Activated T-cell treated with anti-CD3 and anti-CD28 coated beads for 1 hour (primary cell): Measurements from ENCODE around the gene EYA2.

Experiments used
- DNase-seq: peaks from one replicate; pipeline ENCODE4 v3.0.0-alpha.2; 2020; ENCODE audit warnings: low read depth

EYA2 gene

DNA sequence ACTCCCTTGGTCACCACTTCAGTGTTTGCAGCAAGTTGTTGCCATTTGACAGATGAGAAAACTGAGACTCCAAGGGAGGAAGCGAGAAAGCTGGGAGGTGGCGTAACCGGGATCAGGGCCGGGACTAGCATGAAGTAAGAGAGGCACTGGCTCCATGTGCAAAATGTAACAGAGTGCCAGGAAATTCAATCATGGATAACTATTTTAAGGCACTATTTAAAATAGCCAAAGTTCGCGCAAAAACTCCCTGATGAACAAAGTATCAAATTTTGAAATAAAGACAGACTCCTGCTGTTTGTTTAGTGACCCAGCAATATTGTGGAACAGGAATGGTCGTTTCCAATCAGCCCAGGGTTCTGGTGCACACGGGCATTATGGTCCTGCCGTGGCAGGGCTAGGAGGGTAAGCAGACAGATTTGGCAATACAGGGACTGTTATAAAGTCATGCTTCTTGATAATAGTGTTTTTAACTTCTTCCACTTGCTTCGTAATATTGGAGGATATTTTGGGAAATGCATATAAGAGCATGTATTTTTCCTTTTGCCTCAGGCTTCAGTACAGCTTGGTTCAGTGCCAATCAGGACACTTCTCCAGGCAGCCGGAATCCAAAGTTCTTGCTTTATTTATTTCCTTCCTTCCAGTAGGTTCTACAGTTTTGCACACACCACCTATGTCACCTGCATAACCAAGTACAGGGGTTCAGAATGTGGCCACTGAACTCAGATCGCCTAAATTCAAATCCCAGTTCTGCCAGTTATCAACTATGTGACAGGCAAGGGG, 141.6 kb downstream of the EYA2 start:
- no peak for DNase-seq

DNA sequence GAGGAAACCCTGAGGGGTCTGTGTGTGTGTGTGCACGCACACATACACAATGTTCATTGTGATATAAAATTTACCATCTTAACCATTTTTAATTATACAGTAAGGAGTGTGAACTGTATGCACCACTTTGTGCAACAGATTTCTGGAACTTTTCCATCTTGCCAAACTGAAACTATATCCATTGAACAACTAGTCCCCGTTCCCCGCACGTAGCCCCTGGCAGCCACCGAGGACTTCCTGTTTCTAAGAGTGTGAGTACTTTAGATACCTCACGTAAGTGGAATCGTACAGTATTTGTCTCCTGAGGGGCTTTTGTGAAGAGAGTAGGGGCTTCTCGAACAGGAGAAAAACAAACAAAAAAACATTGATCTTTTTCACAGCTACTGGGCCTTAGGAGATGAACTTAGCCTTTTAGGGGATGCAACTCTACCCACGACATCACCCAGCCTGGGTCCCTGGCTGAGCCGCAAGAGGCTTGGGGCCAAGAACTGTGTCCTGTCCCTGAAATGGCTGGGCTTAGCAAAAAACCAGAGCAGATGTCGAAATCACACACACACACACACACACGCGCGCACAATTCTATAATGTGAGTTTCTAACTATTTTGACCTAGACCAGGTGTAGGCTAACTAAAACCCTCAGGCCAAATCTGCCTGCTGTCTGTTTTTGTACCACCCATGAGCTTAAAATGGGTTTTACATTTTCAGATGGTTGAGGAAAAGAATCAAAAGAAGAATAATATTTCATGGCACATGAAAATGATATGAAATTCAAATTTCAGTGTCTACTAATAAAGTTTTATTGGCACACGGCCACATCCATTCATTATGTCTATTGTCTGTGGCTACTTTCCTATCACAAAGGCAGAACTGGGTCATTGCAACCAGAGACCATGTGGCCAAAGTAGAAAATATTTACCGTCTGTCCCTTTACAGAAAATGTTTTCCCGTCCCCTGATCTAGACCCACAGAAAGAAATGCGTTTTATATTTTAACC, 144.2 kb downstream of the EYA2 start:
- DNase-seq: no peak

- DNase-seq: no peak
Measured at GRCh38 chr20:47040506-47041125, 146.0 kb downstream of the EYA2 start.

DNA sequence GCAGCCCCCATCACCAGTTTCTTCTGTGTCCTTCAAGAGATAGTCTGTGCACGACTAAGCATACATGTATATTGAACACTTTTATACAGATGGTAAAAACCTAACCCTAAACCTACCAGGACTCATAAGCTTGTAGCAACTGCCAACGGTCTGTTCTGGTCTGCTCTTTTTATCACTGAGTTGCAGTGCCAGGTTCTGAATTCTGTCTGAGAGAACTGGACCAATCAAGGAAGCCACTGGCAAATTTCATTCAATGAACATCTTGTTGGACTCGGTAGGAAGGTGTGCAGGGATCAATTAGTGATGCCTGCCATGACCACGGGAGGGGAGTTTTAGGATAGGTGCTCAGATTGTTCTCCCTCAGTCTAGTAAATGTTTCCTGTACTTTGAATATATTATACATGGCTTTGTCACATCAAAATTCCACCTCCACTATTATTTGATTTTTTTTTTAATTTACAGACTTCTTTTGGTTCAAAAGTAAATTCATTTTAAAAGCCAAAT, 146.8 kb downstream of the EYA2 start:
- no peak for DNase-seq

DNA sequence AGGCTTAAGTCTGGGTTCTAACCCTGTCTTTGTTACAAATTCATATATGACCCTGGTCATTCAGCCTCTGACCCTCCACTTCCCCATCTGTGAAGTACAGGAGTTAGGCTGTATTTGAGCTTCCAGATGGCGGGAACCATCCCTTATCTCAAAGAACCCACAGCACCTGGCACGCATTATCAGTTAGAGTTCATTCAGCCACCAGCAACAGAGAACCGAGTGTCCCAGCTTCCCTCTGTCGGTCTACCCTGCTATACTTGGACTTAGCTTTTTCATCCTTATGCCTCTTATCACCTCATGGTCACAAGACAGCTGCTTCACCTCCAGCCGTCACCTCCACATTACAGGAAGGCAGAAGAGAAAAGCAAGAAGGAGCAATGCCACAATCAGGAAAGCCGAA, 147.8 kb downstream of the EYA2 start:
- no peak for DNase-seq

DNA sequence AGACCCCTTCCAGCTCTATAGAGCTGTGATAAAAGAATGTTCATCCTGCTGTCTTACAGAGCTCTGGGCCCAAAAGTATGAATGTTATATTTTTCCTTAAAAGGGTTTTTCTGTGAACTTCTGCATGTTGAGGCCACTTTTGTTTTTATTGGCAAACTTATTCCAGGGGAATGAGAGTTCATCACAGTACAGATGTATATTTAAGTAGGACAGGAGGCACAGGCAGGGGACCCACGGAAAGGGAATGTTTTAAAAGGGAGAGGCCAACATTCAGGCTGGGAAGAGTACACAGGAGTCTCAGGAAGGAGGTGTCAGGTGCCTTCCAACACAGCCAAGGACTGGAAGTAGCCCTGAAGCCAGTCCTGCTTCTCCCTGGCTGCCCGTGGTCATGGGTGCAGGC, 148.4 kb downstream of the EYA2 start:
- DNase-seq: no peak

DNA sequence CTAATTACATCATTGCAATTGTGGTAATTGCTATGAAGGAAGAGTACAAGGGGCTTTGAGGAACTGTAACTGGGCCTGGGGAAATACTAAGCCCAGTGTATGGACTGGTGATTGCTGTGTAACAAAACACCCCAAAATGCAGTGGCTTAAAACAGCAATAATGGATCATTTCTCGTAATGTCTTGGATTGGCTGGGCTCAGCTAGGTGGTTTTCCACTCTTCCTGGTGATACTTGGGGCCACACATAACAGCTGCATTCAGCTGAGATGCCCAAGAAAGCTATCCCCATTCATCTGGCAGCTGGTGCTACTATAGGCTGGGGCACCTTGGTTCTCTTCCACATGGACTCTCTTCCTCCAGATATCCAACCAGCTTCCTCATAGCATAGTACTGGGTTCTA, 150.3 kb downstream of the EYA2 start:
- DNase-seq: no peak

DNA sequence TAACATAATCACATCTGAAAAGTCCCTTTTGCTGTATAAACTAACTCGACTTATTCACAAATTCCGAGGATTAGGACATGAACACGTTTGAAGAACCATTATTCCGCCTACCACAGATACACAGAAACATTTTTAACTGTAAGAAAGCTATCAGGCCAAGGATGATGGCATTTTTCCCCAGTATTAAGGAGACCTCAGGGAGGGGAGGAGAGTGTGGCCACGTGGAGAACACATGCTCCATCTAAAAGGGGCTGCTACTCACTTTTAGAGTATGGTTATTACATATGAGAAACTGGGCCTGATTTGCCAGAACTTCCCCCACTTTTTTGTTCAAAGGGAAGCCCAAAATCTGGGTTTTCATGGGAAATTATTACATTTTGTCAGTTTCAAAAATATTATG, 153.4 kb downstream of the EYA2 start:
- no peak for DNase-seq

DNA sequence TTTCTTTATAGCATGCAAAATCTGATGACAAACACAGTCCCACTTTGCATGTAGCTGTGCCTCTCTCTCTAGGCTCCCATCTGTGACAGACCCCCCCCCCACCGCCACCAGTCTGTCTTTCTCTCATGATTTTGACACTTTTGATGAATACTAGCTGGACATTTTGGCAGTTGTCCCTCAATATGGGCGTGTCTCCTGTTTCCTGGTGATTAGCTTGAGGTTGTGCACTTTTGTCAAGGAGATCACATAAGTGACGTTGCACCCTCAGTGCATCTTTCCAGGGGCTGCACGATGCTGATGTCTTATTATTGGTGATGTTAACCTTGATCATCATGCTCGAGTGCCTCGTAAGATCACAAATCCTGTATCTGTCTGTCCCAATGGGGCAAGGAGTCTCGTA, 155.1 kb downstream of the EYA2 start:
- no peak for DNase-seq

DNA sequence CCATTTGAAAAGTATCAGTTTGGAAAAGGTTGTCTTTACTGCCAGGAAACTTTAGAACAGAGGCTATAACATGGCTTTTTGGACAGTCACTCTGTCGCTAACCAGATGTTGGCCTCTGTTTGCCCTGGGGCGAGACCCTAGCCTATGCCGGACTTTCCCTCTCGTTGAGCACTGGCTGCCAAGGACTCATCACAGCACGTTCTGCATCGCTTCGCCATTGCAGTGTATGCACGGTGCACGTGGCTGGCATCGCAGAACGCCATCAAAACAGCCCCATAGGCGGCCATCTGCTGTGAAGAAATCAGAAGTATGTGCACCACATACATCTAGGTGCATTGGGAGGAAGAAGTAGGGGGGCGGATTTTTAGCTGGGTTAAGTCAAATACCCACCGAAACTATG, 156.4 kb downstream of the EYA2 start:
- no peak for DNase-seq

DNA sequence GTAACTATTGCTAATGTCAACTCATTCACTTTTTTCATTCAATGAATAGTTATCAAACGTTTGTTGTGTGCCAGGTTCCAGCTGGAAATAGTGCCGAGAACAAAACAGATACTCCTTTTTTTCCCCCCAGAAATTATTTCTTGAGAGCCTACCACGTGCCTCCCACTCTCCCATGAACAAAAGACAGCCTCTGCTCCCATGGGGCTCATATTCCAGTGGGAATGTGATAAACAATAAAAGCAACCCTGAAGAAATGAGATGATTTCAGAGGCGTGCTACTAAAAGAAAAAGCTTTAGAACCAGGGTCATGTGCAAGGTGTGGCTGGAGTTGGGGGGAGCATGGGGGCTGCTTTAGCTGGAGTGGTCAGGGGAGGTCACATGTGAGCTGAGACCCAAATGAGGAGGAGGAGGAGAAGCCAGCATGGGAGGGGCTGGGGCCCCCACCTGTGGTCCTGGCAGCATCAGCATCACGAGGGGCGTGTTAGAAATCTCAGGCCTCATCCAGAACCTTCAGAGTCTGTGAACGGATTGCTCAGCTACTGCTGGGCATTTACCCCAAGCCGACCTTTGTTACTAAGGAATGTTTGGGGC, 157.4 kb downstream of the EYA2 start:
- DNase-seq: no peak

DNA sequence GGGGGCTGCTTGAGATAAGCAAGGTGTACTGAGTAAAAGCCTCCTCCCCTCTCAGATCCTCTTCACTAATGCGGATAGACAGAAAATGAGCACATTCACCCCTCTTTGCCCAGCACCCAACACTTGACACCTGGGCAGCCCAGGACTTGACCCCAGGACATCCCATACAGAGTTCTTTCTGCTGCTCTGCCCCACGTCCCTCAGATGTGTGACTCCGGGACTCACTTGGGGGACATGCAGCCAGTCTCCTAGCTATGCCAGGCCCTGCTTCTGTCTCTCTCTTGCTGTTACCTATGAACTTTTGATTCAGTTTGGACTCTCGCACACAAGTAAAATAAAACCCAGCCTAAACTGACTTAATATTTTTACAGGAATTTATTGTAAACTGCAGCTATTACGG, 159.9 kb downstream of the EYA2 start:
- DNase-seq: no peak

DNA sequence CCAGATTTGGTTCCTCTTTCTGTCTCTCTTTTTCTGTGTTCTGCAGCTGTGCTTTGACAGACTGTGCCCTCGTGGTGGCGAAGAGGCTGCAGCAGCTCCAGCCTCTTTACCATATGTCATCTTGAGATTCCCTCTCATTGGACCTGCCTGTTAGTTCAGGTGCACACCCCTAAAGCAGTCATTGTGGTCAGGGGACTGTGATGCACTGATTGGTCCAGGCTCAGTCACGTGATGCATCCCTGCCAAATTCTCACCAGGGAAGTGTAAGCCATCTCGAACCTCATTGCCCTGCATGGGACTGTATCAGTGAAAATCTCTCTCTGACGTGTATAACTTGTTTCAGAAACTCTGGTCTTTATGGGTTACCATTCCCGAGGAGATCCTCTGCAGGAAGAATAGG, 160.3 kb downstream of the EYA2 start:
- no peak for DNase-seq

DNA sequence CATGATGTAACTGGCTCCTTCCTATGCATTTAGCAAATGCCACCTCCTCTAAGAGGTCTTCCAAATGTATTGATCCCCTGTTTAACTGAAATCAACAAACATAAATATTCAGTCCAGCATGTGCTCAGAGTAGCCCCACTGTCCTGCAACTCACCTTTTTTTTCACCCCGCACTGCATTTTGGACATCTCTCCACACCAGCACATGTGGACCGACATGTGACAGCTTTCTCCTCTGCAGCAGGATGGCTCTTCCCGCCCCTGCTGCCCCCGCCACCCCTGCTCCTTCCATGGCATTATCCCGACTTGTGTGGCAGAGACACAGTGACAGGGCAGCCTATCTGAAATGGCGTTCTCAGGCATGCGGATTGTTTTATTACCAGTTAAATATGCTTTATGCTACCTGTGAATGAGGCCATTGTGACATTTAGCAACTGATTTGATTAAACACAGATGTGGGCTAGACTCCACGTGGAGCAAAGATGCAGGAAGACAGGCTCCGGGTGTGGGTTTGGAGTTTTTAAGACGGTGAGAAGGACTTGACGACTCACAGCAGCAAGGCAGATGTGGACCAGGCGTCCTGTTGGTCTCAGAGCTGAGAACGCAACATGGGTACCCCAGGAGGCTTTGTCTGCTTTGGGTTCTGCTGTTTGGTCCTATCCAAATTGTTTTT, 161.2 kb downstream of the EYA2 start:
- no peak for DNase-seq

GRCh38 chr20:47057661-47058060, 163.0 kb downstream of the EYA2 start:
- no peak for DNase-seq

GRCh38 chr20:47058236-47058635, 163.6 kb downstream of the EYA2 start:
- DNase-seq: no peak

DNA sequence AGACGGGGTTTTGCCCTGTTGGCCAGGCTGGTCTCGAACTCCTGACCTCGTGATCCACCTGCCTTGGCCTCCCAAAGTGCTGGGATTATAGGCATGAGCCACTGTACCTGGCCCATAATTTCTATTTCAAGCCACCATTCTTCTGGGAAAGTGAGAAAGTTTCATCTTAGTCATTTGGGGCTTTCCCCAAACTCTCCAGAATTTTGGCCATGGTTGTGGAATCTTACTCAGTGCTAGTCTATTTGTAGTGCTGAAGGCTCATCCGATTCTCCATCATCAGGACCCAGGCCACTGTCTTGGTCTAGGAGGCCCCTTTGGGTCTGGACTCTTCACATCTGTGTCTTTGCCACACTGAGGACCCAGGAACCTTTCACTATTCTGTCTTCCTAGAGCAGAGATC, 164.9 kb downstream of the EYA2 start:
- DNase-seq: no peak

DNA sequence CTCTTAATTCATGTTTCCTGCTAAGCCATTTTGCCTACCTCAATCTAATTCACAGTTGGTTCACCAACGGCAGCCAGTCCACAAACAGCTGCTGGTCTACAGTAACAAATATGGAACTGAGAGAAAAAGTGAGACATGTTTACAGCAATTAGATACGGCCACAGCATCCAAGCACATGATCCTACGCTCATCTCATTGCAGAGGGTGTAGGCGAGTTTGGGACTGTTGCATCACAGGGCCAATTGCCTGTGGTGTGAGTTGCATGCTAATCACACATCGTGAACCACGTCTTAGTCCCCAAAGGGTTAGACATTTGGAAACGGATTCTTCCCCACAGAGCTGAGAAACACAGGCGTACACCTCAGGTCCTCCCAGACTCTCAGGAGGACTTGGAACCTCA, 166.9 kb downstream of the EYA2 start:
- DNase-seq: no peak

GRCh38 chr20:47062226-47062890, 167.7 kb downstream of the EYA2 start:
- DNase-seq: no peak

DNA sequence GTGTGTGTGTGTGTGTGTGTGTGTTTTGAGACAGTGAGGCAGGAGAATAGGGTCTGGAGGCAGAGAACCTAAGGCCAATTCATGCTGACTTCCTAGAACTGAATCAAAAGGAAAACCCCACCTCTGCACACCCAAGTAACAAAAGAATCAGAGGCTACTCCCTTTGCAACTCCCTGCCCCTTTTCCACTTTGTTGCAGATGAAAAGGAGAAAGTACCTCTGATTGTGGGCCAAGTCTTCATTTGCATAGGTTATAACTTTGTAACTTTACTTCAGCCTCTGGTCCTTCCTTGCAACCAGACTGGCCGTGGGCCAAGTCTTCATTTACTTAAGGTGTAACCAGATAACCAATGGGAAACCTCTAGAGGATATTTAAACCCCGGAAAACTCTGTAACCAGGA, 168.8 kb downstream of the EYA2 start:
- DNase-seq: no peak

DNA sequence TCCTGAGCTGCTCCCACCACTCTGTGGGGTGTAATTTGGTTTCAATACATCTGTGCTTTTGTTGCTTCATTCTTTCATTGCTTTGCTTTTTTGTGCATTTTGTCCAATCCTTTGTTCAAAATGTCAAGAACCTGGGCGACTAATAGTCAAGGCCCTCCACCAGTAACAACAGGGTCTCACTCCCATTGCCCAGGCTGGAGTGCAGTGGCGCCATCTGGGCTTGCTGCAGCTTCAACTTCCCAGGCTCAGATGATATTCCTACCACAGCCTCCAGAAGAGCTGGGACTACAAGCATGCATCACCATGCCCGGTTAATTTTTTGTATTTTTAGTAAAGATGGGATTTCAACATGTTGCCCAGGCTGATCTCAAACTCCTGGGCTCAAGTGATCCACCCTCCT, 169.2 kb downstream of the EYA2 start:
- no peak for DNase-seq
